Stimulated activated CD4-positive, alpha-beta T cell treated with anti-CD3 and anti-CD28 coated beads, Interleukin-12 subunit alpha, Interleukin-12 subunit beta, amount 100 ng/mL, for 4 hours (primary cell): Measurements from ENCODE around the gene KRTAP10-6.
"Not testable (repeated sequence)": the region's sequence is repeated elsewhere in the genome, so short reads cannot be mapped to it uniquely, and the experiment has no call there.

ENCODE experiments used
- DNase-seq: peaks from one replicate; pipeline ENCODE4 v3.0.0-alpha.2; 2020

The KRTAP10-6 gene

GRCh38 chr21:44592446-44593311, at the start of gene KRTAP10-6:
Gene KRTAP10-6, minus strand, starts transcription at chr21:44592505. Its CDS starts 21 bp downstream, at chr21:44592484.
- no peak for DNase-seq

- no peak for DNase-seq
These were observed 48.5 kb upstream of the KRTAP10-6 start for GRCh38 chr21:44640761-44641160.

- DNase-seq = no peak
These were observed 47.0 kb upstream of the KRTAP10-6 start for GRCh38 chr21:44639331-44639655.

GRCh38 chr21:44638506-44639330, 46.4 kb upstream of the KRTAP10-6 start:
- DNase-seq = not testable (repeated sequence)

GRCh38 chr21:44637851-44638348, 45.6 kb upstream of the KRTAP10-6 start:
- DNase-seq = not testable (repeated sequence)

- DNase-seq = no peak
These were observed 44.9 kb upstream of the KRTAP10-6 start, which contains the start of gene KRTAP10-10 for GRCh38 chr21:44637018-44637850. Gene KRTAP10-10, plus strand, starts transcription at chr21:44637356. Its CDS starts 62 bp downstream, at chr21:44637418.

GRCh38 chr21:44636209-44637017, 44.1 kb upstream of the KRTAP10-6 start:
- DNase-seq = no peak

GRCh38 chr21:44632067-44632466, 39.8 kb upstream of the KRTAP10-6 start:
- no peak for DNase-seq

GRCh38 chr21:44630440-44630839, 38.1 kb upstream of the KRTAP10-6 start:
- no peak for DNase-seq

GRCh38 chr21:44628707-44629391, 36.5 kb upstream of the KRTAP10-6 start:
- DNase-seq = no peak

GRCh38 chr21:44627831-44628233, 35.5 kb upstream of the KRTAP10-6 start:
- not testable (repeated sequence) for DNase-seq

GRCh38 chr21:44627181-44627822, 35.0 kb upstream of the KRTAP10-6 start:
- DNase-seq = not testable (repeated sequence)

- no peak for DNase-seq
These were observed 34.4 kb upstream of the KRTAP10-6 start, which contains the start of gene KRTAP10-9 for GRCh38 chr21:44626673-44627143. Gene KRTAP10-9, plus strand, starts transcription at chr21:44627093. Its CDS starts 79 bp downstream, at chr21:44627172.

- DNase-seq = no peak
These were observed 34.0 kb upstream of the KRTAP10-6 start for GRCh38 chr21:44626262-44626661.

GRCh38 chr21:44625756-44626155, 33.5 kb upstream of the KRTAP10-6 start:
- no peak for DNase-seq

- DNase-seq = no peak
These were observed 31.3 kb upstream of the KRTAP10-6 start for GRCh38 chr21:44623575-44623974.

GRCh38 chr21:44619886-44620285, 27.6 kb upstream of the KRTAP10-6 start:
- DNase-seq = no peak

GRCh38 chr21:44618909-44619308, 26.6 kb upstream of the KRTAP10-6 start:
- peak; percentile 37 for DNase-seq

- DNase-seq = no peak
These were observed 26.2 kb upstream of the KRTAP10-6 start for GRCh38 chr21:44618504-44618903.

- no peak for DNase-seq
These were observed 24.8 kb upstream of the KRTAP10-6 start for GRCh38 chr21:44617071-44617501.
